GM21723 (cell line): ENCODE measurements around the gene SMG6.
"Not testable (repeated sequence)": the region's sequence is repeated elsewhere in the genome, so short reads cannot be mapped to it uniquely, and the experiment has no call there.

ENCODE experiments used
- ATAC-seq: cut with Tn5 transposase; IDR thresholded peaks from one replicate; pipeline ENCODE4 v1.9.1; 2021; ENCODE audit warnings: mild to moderate bottlenecking, moderate library complexity; ENCODE audit not compliant: unreplicated experiment

The SMG6 gene

DNA sequence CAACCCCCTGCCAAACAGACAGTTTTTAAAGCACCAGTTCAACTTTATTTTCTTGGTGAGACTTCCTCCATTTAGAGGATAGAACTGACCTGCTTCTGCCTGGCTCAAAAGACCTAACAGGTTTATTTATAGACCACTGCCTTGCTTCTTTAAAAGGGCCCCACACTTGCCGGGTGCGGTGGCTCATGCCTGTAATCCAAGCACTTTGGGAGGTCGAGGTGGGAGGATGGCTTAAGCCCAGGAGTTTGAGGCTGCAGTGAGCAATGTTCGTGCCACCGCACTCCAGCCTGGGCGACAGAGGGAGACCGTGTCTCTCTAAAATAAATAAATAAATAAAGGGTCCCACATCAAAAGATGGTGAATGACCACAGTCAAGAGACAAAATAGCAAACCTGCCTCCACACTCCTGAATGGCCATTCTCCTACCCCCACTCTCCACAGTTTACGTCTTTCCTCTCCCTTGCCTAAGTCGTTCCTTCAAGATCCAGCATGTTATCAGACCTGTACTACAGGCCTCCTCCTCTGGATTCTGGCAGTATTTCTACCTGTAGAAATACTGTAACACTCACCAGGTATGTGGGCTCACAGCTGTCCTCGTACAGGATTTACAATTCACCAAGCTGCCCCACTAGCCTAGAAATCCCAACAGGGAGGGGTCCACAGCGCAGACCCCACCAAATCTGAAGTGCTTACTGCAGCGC lies 95.6 kb downstream of the SMG6 start:
- ATAC-seq, result no peak

DNA sequence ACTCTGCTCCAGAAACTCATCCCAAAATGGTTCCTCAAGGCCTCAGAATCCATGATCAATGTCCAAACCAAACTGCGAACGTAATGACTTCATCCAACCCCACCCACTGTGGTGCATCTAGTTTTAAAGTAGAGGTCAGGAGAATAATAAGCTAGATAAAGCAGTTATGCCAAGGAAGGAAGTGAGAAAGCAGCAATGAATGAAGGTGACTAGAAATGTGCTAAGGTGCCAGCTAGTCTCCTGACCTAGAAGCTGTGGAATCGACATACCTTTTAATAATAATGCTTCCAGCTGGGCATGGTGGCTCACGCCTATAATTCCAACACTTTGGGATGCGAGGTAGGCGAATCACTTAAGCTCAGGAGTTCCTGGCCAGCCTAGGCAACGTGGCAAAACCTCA lies 99.2 kb downstream of the SMG6 start:
- no peak for ATAC-seq

DNA sequence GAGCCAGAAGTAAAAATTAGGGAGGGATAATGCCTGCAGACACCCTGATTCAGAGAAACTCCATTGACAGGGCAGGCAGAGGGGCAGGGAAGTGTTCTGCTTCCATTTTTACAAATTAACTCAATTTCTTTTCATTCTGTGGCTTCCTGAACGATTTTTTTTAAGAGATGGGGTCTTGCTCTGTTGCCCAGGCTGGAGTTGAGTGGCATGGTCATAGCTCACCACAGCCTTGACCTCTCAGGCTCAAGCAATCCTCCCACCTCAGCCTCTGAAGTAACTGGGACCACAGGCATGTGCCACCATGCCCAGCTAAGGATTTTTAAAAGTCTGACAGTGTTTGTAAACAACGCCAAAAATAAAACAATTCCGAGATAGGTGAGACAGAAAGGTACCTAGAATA lies 99.8 kb downstream of the SMG6 start:
- ATAC-seq, result no peak

DNA sequence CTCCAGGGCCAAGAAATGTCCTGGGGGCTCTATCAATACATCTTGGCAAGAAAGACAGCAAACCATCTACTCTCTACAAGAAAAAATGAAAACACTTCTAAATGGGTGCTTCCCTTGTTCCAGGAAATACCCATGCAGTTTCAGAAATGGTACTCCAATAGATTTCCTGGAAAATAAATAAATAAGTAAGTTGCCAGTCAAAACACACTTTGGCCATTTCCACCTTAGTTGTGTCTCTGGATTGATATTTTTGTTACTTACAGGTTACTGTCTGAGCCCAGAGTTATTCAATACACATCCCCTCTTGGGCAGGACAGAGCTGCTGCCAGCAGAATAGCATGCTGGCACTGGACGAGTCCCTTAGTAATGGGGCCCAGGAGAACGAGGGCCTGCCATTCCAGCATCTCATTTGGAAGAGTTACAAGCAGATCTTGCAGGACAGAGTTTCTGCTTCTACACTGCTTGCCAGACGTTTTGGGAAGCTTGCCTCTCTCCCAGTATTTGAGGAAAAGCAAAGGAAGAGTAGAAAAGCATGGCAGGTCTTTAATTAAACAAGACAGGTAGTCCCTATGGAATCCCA lies 100.5 kb downstream of the SMG6 start:
- ATAC-seq, result no peak

DNA sequence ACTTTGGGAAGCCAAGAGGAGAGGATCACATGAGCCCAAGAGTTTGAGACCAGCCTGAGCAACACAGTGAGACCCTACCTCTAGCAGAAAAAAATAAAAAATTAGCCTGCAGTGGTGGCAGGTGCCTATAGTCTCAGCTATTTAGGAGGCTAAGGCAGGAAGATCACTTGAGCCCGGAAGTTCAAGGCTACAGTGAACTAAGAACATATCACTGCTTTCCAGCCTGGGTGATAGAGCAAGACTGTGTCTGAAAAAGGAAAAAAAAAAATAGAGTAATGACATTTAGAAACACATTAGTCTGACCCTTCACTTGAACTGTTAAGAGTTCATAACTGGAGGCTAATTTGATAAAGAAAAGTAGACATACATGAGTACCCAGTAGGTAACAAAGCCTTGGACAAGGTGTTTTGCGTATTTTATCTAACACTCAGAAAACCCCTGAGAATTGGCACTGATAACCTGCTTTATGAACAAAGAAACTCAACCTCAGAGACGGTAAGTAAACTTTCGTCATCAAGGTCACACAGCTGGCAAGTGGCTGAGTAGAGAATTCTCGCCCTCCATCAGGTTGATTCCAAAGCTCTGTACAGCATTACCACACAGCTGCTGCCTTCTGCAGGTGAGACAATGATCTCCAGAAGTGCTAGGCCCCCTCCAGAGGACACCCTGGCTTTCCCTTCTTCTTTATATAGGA lies 101.1 kb downstream of the SMG6 start:
- ATAC-seq, result no peak

DNA sequence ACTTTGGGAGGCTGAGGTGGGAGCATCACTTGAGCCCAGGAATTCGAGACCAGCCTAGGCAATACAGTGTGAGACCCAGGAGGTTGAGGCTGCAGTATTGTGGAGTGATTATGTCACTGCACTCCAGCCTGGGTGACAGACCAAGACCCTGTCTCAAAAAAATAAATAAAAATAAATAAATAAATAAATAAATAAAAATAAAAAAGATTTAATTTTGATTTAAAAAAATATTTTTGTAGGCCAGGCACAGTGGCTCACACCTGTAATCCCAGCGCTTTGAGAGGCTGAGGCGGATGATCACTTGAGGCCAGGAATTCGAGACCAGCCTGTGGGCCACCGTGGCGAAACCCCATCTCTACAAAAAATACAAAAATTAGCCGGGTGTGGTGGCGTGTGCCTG lies 104.2 kb downstream of the SMG6 start:
- not testable (repeated sequence) for ATAC-seq

DNA sequence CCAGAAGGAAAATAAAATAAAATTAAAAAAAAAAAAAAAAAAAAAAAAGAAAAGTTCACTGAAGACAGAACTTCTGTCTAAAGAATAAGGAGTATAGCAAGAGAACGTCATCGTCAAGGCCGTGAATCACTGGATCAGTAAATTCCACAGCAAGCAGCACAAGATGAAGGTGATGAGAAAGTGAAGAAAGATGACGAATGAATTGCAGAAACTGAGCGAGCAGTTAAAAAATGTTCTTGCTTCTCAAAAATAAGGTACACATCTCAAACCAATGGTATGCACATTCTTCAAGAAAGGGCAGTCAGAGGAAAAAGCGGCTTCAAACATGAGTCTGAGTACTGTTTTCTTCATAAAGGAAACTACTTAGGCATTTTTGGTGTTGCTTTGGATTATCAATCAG lies 104.7 kb downstream of the SMG6 start:
- ATAC-seq, result no peak

DNA sequence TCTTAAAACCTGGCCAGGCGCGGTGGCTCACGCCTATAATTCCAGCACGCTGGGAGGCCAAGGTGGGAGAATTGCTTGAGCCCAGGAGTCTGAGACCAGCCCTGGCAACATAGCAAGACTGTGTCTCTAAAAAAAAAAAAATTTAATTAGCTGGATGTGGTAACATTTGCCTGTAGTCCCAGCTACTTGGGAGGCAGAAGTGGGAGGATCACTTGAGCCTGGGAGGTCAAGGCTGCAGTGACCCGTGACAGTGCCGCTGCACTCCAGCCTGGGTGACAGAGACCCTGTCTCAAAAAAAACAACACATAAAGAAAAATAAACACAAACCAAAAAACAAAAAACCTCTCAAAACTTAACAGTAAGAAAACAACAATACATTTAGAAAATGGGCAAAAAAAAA lies 106.3 kb downstream of the SMG6 start:
- ATAC-seq, result no peak

DNA sequence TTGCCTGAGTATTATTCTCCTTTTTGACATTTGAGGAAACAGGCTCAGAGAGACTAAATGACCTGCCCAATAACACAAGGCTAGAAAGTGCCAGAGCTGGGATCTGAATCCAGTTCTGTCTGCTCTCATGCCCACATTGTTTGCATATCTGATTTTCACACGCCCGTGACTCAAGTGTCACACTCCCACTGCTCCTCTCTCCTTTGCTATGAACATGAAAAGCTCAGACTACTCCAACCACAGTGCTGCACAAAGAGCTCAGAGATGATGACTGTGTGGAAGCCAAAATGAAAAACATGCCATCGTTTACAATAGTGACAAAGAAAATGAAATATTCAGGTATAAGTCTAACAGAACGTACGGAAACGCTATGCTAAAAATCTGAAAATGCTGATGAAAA lies 107.9 kb downstream of the SMG6 start:
- no peak for ATAC-seq

DNA sequence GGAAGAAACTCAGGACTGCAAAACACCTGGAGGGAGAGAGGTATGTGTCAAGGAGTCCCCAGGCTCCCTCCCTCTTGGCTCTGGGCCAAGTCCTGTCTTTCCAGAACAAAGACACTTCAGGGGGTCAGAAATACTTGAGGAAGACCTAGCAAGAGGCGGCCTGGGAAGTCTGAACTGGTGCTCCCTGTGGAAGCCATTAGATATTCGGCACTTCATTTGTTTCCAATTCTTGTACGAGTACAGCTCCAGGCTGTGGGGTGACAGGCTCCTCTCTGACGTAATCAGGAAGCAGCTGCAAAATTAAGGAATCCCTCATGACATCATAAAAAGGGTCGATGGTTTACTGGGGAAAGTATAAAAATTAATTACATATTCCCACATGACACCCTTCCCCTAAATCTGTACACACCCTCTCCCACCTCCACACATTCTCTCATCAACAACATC lies 108.7 kb downstream of the SMG6 start:
- no peak for ATAC-seq

DNA sequence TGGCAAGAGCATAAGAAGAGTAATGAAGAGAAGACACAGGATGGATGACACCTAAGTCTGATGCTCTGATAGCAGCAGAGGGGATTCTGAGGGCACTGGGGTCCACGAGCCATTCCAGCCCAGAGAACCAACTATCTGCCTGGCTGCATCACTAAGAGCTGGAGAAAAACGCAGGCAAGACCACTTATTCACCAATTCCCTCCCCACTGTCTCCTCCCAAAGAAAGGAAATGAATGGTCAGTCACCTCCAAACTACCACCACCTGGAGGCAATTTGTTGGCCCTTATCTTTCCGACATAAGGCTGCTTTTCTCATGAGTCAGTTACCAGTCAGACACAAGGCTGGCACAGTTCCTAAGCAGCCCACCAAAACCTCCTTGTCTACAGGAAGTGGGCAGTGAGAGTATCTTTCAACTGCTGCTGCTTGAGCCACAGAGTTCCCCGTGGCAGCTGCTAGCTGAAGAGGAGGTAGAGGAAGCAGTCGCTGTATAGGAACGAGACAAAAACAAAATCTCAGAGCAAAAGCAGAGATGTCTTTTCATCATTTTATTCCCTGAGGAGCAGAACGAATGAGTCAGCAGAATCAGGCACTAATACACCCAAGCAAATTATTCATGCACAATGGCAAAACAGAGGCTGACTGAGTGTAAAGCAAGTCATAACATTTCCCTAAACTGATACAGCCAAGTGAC lies 111.1 kb downstream of the SMG6 start:
- ATAC-seq, result no peak

DNA sequence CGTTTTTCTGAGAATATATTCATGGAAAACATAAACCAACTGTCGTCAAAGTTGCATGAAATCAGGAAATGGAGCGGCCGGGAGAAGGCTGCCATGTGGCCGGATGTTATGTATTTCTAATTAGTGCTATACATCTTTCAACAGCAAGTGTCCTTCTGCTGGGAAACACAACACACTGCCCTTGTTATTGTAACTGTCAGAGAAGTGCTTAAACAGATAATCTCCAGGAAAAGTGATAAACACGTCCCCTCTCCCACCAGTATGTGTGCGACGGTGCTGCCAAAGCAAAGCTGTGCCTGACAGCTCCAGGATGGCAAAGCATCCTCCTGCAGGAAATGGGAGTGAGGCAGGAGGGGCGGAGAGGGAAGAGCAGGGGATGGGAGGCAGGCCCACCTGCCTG lies 111.8 kb downstream of the SMG6 start:
- no peak for ATAC-seq

DNA sequence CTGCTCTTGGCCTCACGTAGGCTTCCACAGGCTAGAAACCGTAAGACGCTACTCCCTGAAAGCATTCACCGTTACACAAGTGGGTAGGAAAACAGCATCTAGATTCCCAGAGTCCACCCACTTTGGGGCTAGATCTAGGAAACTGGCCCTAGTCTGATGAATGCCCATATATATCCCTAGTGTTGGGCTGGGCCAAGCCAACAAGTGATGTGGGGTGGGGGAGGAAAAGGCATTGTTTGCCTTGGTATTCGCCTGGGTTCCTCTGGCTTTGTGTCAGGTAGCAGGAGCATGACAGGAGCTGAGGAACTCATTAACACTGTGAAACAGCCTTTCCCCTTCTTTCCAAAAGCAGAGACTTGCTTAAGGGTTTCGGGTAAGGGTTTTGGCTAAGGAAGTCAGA lies 112.4 kb downstream of the SMG6 start:
- ATAC-seq, result no peak

DNA sequence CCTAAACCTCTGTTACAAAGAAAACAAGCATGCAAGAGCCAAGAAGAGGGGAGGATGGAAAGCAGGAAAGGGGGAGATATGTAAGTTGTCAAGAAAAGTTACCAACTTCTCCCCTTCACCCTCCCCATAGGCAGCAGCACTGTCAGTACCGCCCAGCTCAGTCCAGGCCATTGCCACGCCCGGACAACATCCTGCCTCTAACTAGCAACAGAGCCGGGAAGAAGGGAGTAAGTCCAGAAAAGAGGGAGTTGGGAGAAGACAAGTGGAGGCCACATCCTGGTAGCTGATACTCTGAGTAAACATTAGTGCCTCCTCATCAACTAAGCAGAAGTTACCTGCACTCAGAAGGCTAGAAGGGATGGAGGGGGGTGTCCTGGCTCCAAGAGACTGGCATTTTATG lies 113.6 kb downstream of the SMG6 start:
- no peak for ATAC-seq

DNA sequence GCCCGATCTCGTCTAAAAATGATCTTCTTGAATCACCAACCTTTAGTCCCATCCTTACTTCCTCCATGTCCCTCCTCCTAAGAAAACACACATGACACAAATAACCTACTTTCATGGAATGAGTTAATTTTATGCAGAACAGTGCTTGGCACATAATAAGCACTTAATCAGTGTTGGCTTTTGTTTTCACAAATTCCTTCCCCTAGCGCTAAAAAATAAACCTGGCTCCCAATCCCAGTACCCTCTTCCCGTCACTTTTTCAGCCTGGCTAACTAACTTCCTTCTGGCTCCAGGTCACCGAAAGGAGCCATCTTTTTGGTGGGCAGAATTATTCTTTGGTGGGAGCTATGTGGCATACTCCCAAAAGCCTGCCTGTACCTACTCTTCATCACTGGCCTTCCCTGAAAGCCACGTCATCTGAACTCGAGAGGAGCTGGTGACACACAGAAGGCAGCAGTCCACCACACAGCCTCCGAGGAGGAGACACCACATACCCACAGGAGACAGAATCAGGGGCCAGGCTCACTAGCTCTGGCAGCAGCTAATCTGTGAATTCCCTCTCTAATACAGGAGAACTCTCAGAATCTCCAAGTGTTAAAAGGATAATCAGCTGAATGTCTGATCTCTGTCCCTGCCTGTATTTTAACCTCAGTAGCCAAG lies 114.5 kb downstream of the SMG6 start:
- ATAC-seq, result no peak

DNA sequence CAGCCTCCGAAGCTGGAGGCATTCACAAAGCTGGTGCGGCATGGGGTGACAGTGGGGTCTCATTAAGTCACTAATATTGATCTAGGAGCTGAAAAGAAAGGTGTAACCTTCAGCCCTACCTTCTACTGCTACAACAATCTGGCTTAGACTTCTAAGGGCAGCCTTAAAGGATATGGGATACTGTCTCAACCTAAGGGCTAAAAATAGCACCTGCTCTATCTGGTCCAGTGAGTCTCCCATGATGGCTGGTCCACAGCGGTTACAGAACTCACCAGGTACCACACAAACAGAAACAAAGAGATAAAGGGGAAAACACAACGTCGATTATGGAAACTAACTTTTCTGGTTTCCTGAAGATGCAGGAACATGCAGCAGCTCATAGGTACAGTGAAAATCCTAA lies 115.8 kb downstream of the SMG6 start:
- ATAC-seq, result no peak

DNA sequence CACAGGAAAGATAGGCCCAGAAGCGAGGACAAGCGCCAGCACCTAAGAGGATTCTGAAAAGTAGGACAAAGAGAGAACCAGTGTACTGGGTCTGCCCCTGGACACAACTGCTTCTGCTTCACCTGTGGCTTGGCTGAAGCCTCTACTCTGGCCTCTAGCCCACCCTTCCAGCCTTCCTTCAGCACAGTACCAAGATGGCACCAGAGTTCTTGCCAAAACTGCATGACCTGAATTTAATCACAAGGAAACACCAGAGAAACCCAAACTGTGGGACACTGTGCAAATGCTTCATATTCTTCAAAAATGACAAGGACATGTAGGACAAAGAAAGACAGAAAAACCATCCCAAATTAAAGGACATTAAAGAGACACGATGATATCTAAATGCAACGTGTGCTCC lies 116.6 kb downstream of the SMG6 start:
- ATAC-seq, result no peak

DNA sequence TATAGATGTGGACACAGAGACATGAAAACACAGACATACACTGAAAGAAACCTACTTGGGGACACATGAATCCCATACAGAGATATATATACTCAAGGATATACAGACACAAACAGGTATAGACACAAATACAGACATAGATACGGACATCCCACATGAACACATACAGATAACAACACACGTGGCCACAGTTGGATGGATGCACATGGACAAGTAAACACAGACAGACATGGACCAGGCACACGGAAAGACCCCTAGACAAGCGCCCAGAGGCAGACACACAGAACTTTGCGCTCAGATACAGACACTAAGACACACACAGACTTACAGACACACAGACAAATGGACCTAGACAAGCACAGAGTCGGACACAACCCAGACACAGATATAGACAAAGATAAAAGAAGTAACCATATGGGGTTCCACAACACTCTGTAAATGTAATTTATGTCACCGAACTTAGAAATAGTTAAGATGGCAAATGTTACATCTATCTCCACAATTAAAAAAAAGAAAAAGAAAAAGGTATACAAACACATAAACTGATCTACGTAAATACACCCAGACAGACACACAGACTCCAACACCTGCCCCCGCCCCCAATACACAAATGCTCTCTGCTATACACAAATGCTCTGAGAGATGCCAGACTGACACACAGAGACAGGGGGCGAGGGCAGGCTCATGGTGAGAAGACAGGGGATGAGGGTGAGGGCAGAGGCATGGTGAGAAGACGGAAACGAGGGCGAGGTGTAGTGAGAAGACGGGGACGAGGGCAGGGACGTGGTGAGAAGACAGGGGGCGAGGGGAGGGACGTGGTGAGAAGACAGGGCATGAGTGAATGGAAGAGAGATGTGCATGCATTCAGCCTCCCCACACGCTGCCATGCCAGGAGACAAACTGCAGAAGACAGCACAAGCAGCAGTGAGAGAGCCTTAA lies 118.3 kb downstream of the SMG6 start:
- no peak for ATAC-seq

DNA sequence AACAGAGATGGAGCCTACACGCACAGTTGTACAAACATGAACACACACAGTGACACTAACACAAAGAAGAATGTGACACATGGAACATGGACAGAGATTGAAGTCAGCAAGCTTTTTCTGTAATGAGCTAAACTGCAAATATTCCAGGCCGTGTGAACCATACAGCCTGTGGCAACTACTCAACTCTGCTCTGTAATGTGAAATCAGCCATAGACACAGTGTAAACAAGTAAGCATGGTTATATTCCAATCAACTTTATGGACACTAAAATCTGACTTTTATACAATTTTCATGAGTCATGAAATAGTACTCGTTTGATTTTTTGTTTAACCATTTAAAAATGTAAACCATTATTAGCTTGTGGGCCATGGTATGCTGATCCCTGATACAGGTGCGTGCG lies 120.2 kb downstream of the SMG6 start:
- ATAC-seq, result no peak

DNA sequence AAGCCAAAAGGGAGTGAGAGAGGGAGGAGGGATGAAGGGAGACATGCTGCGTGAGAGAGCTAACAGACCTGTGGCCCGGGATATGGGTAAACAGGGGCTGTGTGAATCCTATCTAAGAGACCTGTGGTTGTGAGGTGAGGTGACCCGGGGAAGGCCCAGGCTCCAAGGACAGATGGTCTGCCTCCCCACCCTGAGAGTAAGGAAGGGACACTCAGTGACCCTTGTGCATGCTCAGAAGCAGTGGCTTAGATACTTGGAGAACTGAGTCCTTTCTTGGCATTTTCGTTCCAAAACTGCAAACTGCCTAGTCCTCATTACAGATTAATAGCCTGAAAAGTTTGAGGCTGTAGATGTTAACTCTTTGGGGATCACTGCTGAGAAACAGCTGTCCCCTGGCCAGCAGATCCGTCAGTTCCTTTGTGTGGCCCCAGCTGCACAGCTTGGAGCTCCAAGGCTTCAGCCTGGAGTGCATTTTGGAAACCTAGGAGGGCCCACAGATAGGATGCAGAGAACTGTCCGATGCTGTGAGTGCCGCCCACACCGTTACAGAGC lies 121.6 kb downstream of the SMG6 start:
- ATAC-seq, result no peak
